ENCODE measurements around the gene ELAPOR1.
"Not testable (repeated sequence)": the region's sequence is repeated elsewhere in the genome, so short reads cannot be mapped to it uniquely, and the experiment has no call there.

The ELAPOR1 gene

GRCh38 chr1:109140392-109140791 lies 26.5 kb downstream of the ELAPOR1 start:
- Mint-ChIP-seq H3K27me3 (no peaks in the 10 kb centered on the region), H3K9me3 (no peaks in the 10 kb centered on the region), H3K4me3 (no peak overlapping the region), H3K27ac (no peak overlapping the region), H3K36me3 (ENCODE audit: low read depth) (no peaks in the 10 kb centered on the region), H3K4me1 (ENCODE audit: low read depth) (peaks cover 10% of the 10 kb centered on the region)

- no peak overlapping the region for H3K27ac Mint-ChIP-seq
- H3K36me3 Mint-ChIP-seq (ENCODE audit: low read depth) = no peaks in the 10 kb centered on the region
- H3K27me3 Mint-ChIP-seq = no peaks in the 10 kb centered on the region
- H3K9me3 Mint-ChIP-seq = no peaks in the 10 kb centered on the region
- no peaks in the 10 kb centered on the region for H3K4me1 Mint-ChIP-seq (ENCODE audit: low read depth)
- no peak overlapping the region for H3K4me3 Mint-ChIP-seq
Measured at GRCh38 chr1:109142260-109142659, 28.3 kb downstream of the ELAPOR1 start.

- not testable (repeated sequence) for H3K36me3 Mint-ChIP-seq (ENCODE audit: low read depth); H3K4me3 Mint-ChIP-seq; H3K9me3 Mint-ChIP-seq; H3K27ac Mint-ChIP-seq; H3K4me1 Mint-ChIP-seq (ENCODE audit: low read depth); H3K27me3 Mint-ChIP-seq
Measured at GRCh38 chr1:109142725-109143124, 28.8 kb downstream of the ELAPOR1 start.

- no peaks in the 10 kb centered on the region for H3K36me3 Mint-ChIP-seq (ENCODE audit: low read depth)
- H3K4me1 Mint-ChIP-seq (ENCODE audit: low read depth) = no peaks in the 10 kb centered on the region
Measured at GRCh38 chr1:109148987-109149561, 35.2 kb downstream of the ELAPOR1 start.

GRCh38 chr1:109149874-109150601 lies 36.1 kb downstream of the ELAPOR1 start:
- no peak overlapping the region for H3K27ac Mint-ChIP-seq
- H3K4me1 Mint-ChIP-seq (ENCODE audit: low read depth) = no peaks in the 10 kb centered on the region
- no peaks in the 10 kb centered on the region for H3K9me3 Mint-ChIP-seq
- no peak overlapping the region for H3K4me3 Mint-ChIP-seq
- H3K36me3 Mint-ChIP-seq (ENCODE audit: low read depth) = no peaks in the 10 kb centered on the region
- no peaks in the 10 kb centered on the region for H3K27me3 Mint-ChIP-seq

More at GRCh38 chr1:109148987-109149561, 35.2 kb downstream of the ELAPOR1 start:
- Mint-ChIP-seq H3K27ac (no peak overlapping the region), H3K27me3 (no peaks in the 10 kb centered on the region), H3K9me3 (no peaks in the 10 kb centered on the region), H3K4me3 (no peak overlapping the region)

- no peak overlapping the region for H3K4me3 Mint-ChIP-seq
- H3K27me3 Mint-ChIP-seq = no peaks in the 10 kb centered on the region
- no peaks in the 10 kb centered on the region for H3K4me1 Mint-ChIP-seq (ENCODE audit: low read depth)
- no peaks in the 10 kb centered on the region for H3K9me3 Mint-ChIP-seq
- H3K36me3 Mint-ChIP-seq (ENCODE audit: low read depth) = no peaks in the 10 kb centered on the region
- no peak overlapping the region for H3K27ac Mint-ChIP-seq
Measured at GRCh38 chr1:109151146-109151990, 37.5 kb downstream of the ELAPOR1 start.

GRCh38 chr1:109152196-109152595 lies 38.3 kb downstream of the ELAPOR1 start:
- no peaks in the 10 kb centered on the region for H3K4me1 Mint-ChIP-seq (ENCODE audit: low read depth)
- H3K27me3 Mint-ChIP-seq = no peaks in the 10 kb centered on the region
- no peaks in the 10 kb centered on the region for H3K9me3 Mint-ChIP-seq
- H3K36me3 Mint-ChIP-seq (ENCODE audit: low read depth) = no peaks in the 10 kb centered on the region
- H3K27ac Mint-ChIP-seq = no peak overlapping the region
- no peak overlapping the region for H3K4me3 Mint-ChIP-seq

GRCh38 chr1:109156916-109157385 lies 43.0 kb downstream of the ELAPOR1 start:
- Mint-ChIP-seq H3K27ac (no peak overlapping the region), H3K4me3 (no peak overlapping the region), H3K36me3 (ENCODE audit: low read depth) (no peaks in the 10 kb centered on the region), H3K4me1 (ENCODE audit: low read depth) (peaks cover 6% of the 10 kb centered on the region), H3K27me3 (no peaks in the 10 kb centered on the region), H3K9me3 (no peaks in the 10 kb centered on the region)

GRCh38 chr1:109158433-109158832 lies 44.5 kb downstream of the ELAPOR1 start:
- H3K27ac Mint-ChIP-seq = no peak overlapping the region
- H3K27me3 Mint-ChIP-seq = no peaks in the 10 kb centered on the region
- no peak overlapping the region for H3K4me3 Mint-ChIP-seq
- no peaks in the 10 kb centered on the region for H3K9me3 Mint-ChIP-seq
- H3K4me1 Mint-ChIP-seq (ENCODE audit: low read depth) = peaks cover 18% of the 10 kb centered on the region
- H3K36me3 Mint-ChIP-seq (ENCODE audit: low read depth) = no peaks in the 10 kb centered on the region

GRCh38 chr1:109159326-109159725 lies 45.4 kb downstream of the ELAPOR1 start:
- Mint-ChIP-seq H3K4me3 (no peak overlapping the region), H3K9me3 (no peaks in the 10 kb centered on the region), H3K4me1 (ENCODE audit: low read depth) (peaks cover 24% of the 10 kb centered on the region), H3K27ac (no peak overlapping the region), H3K27me3 (no peaks in the 10 kb centered on the region), H3K36me3 (ENCODE audit: low read depth) (no peaks in the 10 kb centered on the region)

- Mint-ChIP-seq H3K36me3 (ENCODE audit: low read depth) (no peaks in the 10 kb centered on the region), H3K4me1 (ENCODE audit: low read depth) (peaks cover 24% of the 10 kb centered on the region), H3K4me3 (no peak overlapping the region), H3K27ac (no peak overlapping the region), H3K9me3 (no peaks in the 10 kb centered on the region), H3K27me3 (no peaks in the 10 kb centered on the region)
Measured at GRCh38 chr1:109160071-109160840, 46.3 kb downstream of the ELAPOR1 start.

- H3K4me1 Mint-ChIP-seq (ENCODE audit: low read depth) = peaks cover 24% of the 10 kb centered on the region
- no peaks in the 10 kb centered on the region for H3K36me3 Mint-ChIP-seq (ENCODE audit: low read depth)
- H3K4me3 Mint-ChIP-seq = no peak overlapping the region
- H3K9me3 Mint-ChIP-seq = no peaks in the 10 kb centered on the region
- H3K27ac Mint-ChIP-seq = no peak overlapping the region
- H3K27me3 Mint-ChIP-seq = no peaks in the 10 kb centered on the region
Measured at GRCh38 chr1:109161858-109162606, 48.1 kb downstream of the ELAPOR1 start.

- H3K4me1 Mint-ChIP-seq (ENCODE audit: low read depth) = peaks cover 24% of the 10 kb centered on the region
- no peaks in the 10 kb centered on the region for H3K36me3 Mint-ChIP-seq (ENCODE audit: low read depth)
- no peak overlapping the region for H3K4me3 Mint-ChIP-seq
- no peak overlapping the region for H3K27ac Mint-ChIP-seq
- H3K9me3 Mint-ChIP-seq = no peaks in the 10 kb centered on the region
- no peaks in the 10 kb centered on the region for H3K27me3 Mint-ChIP-seq
Measured at GRCh38 chr1:109162626-109163025, 48.7 kb downstream of the ELAPOR1 start.

- Mint-ChIP-seq H3K9me3 (no peaks in the 10 kb centered on the region), H3K36me3 (ENCODE audit: low read depth) (no peaks in the 10 kb centered on the region), H3K27ac (no peak overlapping the region), H3K4me3 (no peak overlapping the region), H3K4me1 (ENCODE audit: low read depth) (peaks cover 24% of the 10 kb centered on the region), H3K27me3 (no peaks in the 10 kb centered on the region)
Measured at GRCh38 chr1:109163551-109163950, 49.6 kb downstream of the ELAPOR1 start.
